Ectodermal cell (in vitro differentiated cells): ENCODE results near the gene COL25A1.

Experiments used
- H3K27ac ChIP-seq: 2 replicates; pipeline ENCODE4 v1.7.0; 2013; ENCODE audit warnings: mild to moderate bottlenecking, low read depth, low read length; ENCODE audit not compliant: insufficient read depth, poor library complexity, severe bottlenecking
- H3K27me3 ChIP-seq: 2 replicates; pipeline ENCODE4 v1.7.0; 2013; ENCODE audit warnings: mild to moderate bottlenecking, low read length; ENCODE audit not compliant: insufficient read depth, control insufficient read depth, poor library complexity, severe bottlenecking
- H3K36me3 ChIP-seq: one replicate; pipeline ENCODE4 v1.7.0; 2013; ENCODE audit warnings: low read length; ENCODE audit not compliant: control insufficient read depth, insufficient read depth
- H3K4me1 ChIP-seq: one replicate; pipeline ENCODE4 v1.7.0; 2013; ENCODE audit warnings: low read length; ENCODE audit not compliant: control insufficient read depth, insufficient read depth
- H3K4me3 ChIP-seq: 2 replicates; pipeline ENCODE4 v1.7.0; 2013; ENCODE audit warnings: low read depth, low read length, control low read depth; ENCODE audit not compliant: insufficient read depth
- H3K9me3 ChIP-seq: 2 replicates; pipeline ENCODE4 v1.7.0; 2013; ENCODE audit warnings: mild to moderate bottlenecking, low read length, moderate library complexity; ENCODE audit not compliant: control insufficient read depth
- WGBS, 2 experiments: methylation state at CpG; one replicate each; pipeline ENCODE4 v1.1.7; 2013; ENCODE audit warnings: missing lambda C conversion rate in 2 of 2; 5-methylcytosine and 5-hydroxymethylcytosine counted together

The COL25A1 gene

DNA sequence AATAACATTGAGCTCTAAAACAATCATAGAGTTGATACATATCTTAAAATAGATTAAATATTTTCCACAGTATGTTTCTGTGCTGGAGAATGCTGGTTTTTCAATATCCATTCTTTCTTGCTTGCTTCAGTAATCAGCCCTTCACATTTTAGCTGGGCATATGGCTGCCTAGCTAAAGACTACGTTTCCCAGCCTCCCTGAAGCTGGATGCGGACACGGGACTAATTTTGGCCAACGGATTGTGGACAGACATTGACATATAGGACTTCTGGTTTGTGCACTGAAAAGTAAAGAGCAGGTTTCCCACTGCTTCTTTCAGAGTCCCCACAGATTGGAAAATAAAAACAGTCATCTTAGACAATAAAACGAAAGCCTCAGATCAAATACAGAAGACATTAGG lies 97.3 kb downstream of the COL25A1 start:
- 88 to 89% methylated on average over 5 of the region's 5 CpGs for WGBS, 2 experiments
- Histone ChIP-seq H3K4me3 (no peak overlapping the region), H3K4me1 (no peaks in the 10 kb centered on the region), H3K9me3 (no peaks in the 10 kb centered on the region), H3K36me3 (no peaks in the 10 kb centered on the region), H3K27ac (no peak overlapping the region), H3K27me3 (no peaks in the 10 kb centered on the region)

DNA sequence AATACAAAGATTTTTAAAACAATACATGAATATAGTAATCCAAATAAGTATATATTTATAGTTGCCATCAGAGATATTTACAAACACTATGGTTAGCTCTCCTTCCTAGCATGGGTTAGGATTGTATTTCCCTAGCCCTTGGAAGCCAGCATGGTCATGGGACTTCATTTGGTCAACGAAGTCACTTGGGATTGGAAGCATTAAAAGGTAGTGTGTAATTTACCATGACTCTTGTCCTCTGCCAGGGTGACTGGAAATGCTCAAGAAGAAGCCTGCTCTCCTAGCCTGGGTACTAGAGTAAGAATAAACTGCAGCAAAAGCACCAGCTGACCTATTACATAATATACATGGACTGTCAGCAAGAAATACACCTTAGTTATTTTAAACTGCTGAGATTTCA lies 102.9 kb downstream of the COL25A1 start:
- no peaks in the 10 kb centered on the region for H3K4me1 ChIP-seq
- no peaks in the 10 kb centered on the region for H3K27me3 ChIP-seq
- H3K27ac ChIP-seq = no peak overlapping the region
- 90 to 96% methylated on average over 1 of the region's 1 CpG for WGBS, 2 experiments
- no peak overlapping the region for H3K4me3 ChIP-seq
- no peaks in the 10 kb centered on the region for H3K36me3 ChIP-seq
- no peaks in the 10 kb centered on the region for H3K9me3 ChIP-seq

- 94 to 97% methylated on average over 1 of the region's 1 CpG for WGBS, 2 experiments
- H3K27me3 ChIP-seq = no peaks in the 10 kb centered on the region
Observed at GRCh38 chr4:109195646-109196045, 106.8 kb downstream of the COL25A1 start.

GRCh38 chr4:109191216-109191615 lies 111.2 kb downstream of the COL25A1 start:
- Histone ChIP-seq H3K4me3 (no peak overlapping the region), H3K9me3 (no peaks in the 10 kb centered on the region), H3K36me3 (no peaks in the 10 kb centered on the region), H3K27me3 (no peaks in the 10 kb centered on the region), H3K27ac (no peak overlapping the region), H3K4me1 (no peaks in the 10 kb centered on the region)
- 89 to 92% methylated on average over 5 of the region's 5 CpGs for WGBS, 2 experiments

More at GRCh38 chr4:109195646-109196045, 106.8 kb downstream of the COL25A1 start:
- no peaks in the 10 kb centered on the region for H3K9me3 ChIP-seq
- H3K4me3 ChIP-seq = no peak overlapping the region
- no peak overlapping the region for H3K27ac ChIP-seq
- no peaks in the 10 kb centered on the region for H3K4me1 ChIP-seq
- no peaks in the 10 kb centered on the region for H3K36me3 ChIP-seq

DNA sequence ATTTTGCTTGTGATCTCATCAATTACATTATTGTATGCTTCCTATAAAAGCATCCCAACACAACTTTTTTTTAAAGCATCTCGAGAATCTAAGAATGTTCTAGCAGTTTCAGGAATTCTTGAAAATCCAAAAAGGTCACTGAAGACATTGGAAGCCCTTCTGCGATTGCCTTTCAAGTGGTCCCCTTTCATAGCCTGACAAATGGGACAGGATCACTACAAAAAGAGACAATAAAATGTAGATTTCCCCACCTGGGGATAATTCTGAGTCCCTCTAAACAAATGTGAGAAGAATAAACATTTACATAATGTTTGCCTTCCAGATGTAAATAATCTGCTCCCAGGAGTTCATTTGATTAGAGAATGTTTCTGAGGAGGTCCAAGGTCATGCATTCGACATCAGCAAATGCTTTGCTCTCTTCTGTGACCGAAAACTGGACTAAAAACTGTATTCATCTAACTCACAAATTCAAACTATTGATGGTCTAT lies 116.0 kb downstream of the COL25A1 start:
- WGBS, 2 experiments = 49 to 54% methylated on average over 2 to 4 of the region's 4 CpGs
- Histone ChIP-seq H3K4me1 (peaks cover 4% of the 10 kb centered on the region), H3K36me3 (no peaks in the 10 kb centered on the region), H3K9me3 (no peaks in the 10 kb centered on the region), H3K27ac (no peak overlapping the region), H3K27me3 (no peaks in the 10 kb centered on the region), H3K4me3 (no peak overlapping the region)

DNA sequence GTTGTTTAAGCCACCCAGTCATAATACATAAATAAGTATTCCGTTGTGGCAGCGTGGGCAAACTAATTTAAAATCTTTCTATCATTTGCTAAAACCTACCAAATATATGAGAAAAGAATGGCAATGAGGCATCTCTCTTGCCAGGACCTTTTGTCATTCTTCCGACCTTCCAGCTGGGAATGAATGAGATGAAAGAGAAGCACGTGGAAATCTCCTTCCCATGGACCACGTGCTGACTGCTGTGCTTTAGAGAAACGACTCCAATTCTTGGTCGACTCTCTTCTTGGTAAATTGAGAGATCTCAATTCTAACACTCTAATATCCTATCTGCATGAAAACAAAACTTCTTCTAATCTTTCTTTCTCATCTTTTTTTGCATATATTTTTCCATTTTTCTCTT lies 116.5 kb downstream of the COL25A1 start:
- Histone ChIP-seq H3K4me3 (no peak overlapping the region), H3K9me3 (no peaks in the 10 kb centered on the region), H3K4me1 (peaks cover 4% of the 10 kb centered on the region), H3K36me3 (no peaks in the 10 kb centered on the region), H3K27ac (no peak overlapping the region), H3K27me3 (no peaks in the 10 kb centered on the region)
- WGBS, 2 experiments = 44 to 46% methylated on average over 6 to 7 of the region's 7 CpGs

DNA sequence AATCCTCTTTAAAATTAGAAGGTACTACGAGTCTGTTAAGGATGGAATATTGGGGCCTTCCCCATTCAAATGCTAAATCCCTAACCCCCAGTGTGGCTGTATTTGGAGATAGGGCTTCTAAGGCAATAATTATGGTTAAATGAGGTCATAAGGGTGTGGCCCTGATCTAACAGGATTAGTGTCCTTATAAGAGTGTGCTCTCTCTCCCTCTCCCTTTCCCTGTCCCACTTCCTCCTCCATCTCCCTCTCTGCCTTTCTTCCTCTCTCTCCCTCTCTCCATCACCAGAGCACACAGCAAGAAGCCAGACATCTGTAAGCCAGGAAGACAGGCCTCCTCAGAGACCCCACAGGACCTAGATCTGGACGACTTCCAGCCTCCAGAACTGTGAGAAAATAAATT lies 116.9 kb downstream of the COL25A1 start:
- H3K9me3 ChIP-seq = no peaks in the 10 kb centered on the region
- no peaks in the 10 kb centered on the region for H3K27me3 ChIP-seq
- H3K4me3 ChIP-seq = no peak overlapping the region
- H3K27ac ChIP-seq = no peak overlapping the region
- WGBS, 2 experiments = 76 to 86% methylated on average over 1 of the region's 2 CpGs
- no peaks in the 10 kb centered on the region for H3K36me3 ChIP-seq
- peaks cover 4% of the 10 kb centered on the region for H3K4me1 ChIP-seq

GRCh38 chr4:109184491-109184961 lies 117.9 kb downstream of the COL25A1 start:
- H3K36me3 ChIP-seq = no peaks in the 10 kb centered on the region
- no peaks in the 10 kb centered on the region for H3K9me3 ChIP-seq
- H3K4me1 ChIP-seq = peaks cover 4% of the 10 kb centered on the region
- H3K4me3 ChIP-seq = no peak overlapping the region
- WGBS, 2 experiments = 92 to 94% methylated on average over 3 of the region's 3 CpGs
- H3K27ac ChIP-seq = no peak overlapping the region
- no peaks in the 10 kb centered on the region for H3K27me3 ChIP-seq

- Histone ChIP-seq H3K27me3 (no peaks in the 10 kb centered on the region), H3K4me1 (peaks cover 4% of the 10 kb centered on the region), H3K4me3 (no peak overlapping the region), H3K27ac (no peak overlapping the region), H3K36me3 (no peaks in the 10 kb centered on the region), H3K9me3 (no peaks in the 10 kb centered on the region)
- 92 to 93% methylated on average over 3 of the region's 3 CpGs for WGBS, 2 experiments
Observed at GRCh38 chr4:109183931-109184490, 118.4 kb downstream of the COL25A1 start.

- no peaks in the 10 kb centered on the region for H3K27me3 ChIP-seq
- no peaks in the 10 kb centered on the region for H3K9me3 ChIP-seq
- H3K4me3 ChIP-seq = no peak overlapping the region
- no peak overlapping the region for H3K27ac ChIP-seq
- WGBS, 2 experiments = 63 to 75% methylated on average over 3 of the region's 3 CpGs
- peaks cover 4% of the 10 kb centered on the region for H3K4me1 ChIP-seq
- H3K36me3 ChIP-seq = no peaks in the 10 kb centered on the region
Observed at GRCh38 chr4:109182696-109183095, 119.8 kb downstream of the COL25A1 start.
